H1 (cell line): ENCODE measurements around the gene CRB2. TPM values are rescaled to one million over a fixed set of nuclear protein-coding genes. Genes with fewer than 3 reads are reported as not detected.

Experiments used
- KDM1A ChIP-seq: fragments of 200-600, 300-600 bp; sonication (generic); IDR thresholded peaks from 2 replicates; pipeline ENCODE4 v1.7.1; 2016; ENCODE audit warnings: mild to moderate bottlenecking, low read length, borderline replicate concordance
- KDM4A ChIP-seq: IDR thresholded peaks from one replicate; pipeline ENCODE4 v1.7.1; 2012; ENCODE audit warnings: low read depth, mild to moderate bottlenecking, moderate library complexity, low read length, inconsistent platforms; ENCODE audit not compliant: severe bottlenecking
- POLR2AphosphoS5 ChIP-seq: IDR thresholded peaks from 2 replicates; pipeline ENCODE4 v1.6.1; 2011; ENCODE audit warnings: low read depth, low read length
- polyA plus RNA-seq, 7 experiments: library from polyadenylated mRNA; depleted of rRNA in 3 of 7; stranded (reverse) in 5 of 7; unstranded in 2 of 7; fragments of >200 nt in 5 of 7; fragments of 200-250 nt in 2 of 7; gene quantifications; 1 replicate in 5 of 7; 2 replicates in 1 of 7; 4 replicates in 1 of 7; pipeline versions ENCODE4 v1.2.1 to v1.2.3, GENCODE V29; 2011 to 2013; ENCODE audit warnings: missing spikeins in 2 of 7, mixed read lengths in 2 of 7
- total RNA-seq: library from RNA; stranded (reverse); fragmentation: NEBNext Ultra II Directional; extraction: Animal tissue kit (Norgen Biotek cat#: 25700); gene quantifications from 2 replicates; pipeline ENCODE4 v1.2.1, GENCODE V29; 2021

The CRB2 gene
- total and polyA plus RNA-seq, 2 of the 8 experiments (the other 6 are each of a cell fraction or from before 2014, with no cell fraction given): 4.0 to 8.4 TPM

DNA sequence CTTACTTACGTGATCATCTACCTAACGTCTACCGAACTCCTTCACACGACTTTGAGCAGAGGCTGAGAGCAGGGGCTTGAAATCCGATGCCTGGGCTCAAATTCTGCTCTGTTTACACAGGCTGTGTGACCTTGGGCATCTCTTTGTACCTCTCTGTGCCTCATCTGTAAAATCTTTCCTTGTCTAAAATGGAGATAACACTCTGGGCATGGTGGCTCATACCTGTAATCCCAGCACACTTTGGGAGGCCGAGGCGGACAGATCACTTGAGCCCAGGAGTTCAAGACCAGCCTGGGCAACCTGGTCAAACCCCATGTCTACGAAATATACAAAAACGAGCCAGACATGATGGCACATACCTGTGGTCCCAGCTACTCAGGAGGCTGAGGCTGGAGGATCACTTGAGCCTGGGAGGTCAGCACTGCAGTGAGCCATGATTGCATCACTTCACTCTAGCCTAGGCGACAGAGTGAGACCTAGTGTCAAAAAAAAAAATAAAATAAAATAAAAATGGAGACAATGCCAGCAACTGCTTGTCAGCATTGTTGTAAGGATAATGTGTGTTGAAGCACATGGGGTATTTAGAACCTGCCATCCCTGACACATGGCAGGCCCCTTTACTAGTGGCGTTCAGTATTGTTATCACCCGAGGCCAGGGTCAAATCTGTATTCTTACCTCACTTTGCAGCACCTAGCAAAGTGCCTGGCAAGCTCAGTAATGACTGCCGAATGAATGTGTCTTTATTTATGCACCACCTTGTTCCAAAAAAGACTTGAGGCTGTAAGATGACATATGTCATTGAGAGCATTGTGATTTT lies 32.6 kb upstream of the CRB2 start (continued):
- TF ChIP-seq POLR2AphosphoS5: no peak
- TF ChIP-seq KDM1A: peak; percentile 74; the same call in 1 of the 2 replicates
- no peak for TF ChIP-seq KDM4A
